Suprapubic skin (tissue), 4 donors: ENCODE results near the gene NOSTRIN.
"Not testable (repeated sequence)": the region's sequence is repeated elsewhere in the genome, so short reads cannot be mapped to it uniquely, and the experiment has no call there.

Experiments used
- CTCF ChIP-seq, 2 donors: fragments of 200-600 bp in 1 of 2; fragments of 450-650 bp in 1 of 2; sonication (generic) in 1 of 2; IDR thresholded peaks; one replicate each; pipeline ENCODE4 v1.5.1; 2016 to 2019; ENCODE audit warnings: antibody characterized with exemption in 2 of 2, mild to moderate bottlenecking in 1 of 2, moderate library complexity in 1 of 2
- EP300 ChIP-seq: sonication (generic); formaldehyde crosslinking; IDR thresholded peaks from one replicate; pipeline ENCODE4 v1.6.1; 2017; ENCODE audit warnings: antibody characterized with exemption
- POLR2A ChIP-seq, 2 donors: fragments of 450-650 bp; IDR thresholded peaks; one replicate each; pipeline ENCODE4 v1.6.1; 2017; ENCODE audit warnings: antibody characterized with exemption in 2 of 2, mild to moderate bottlenecking in 2 of 2, moderate library complexity in 2 of 2
- POLR2AphosphoS5 ChIP-seq, 3 donors: sonication (generic); formaldehyde crosslinking; IDR thresholded peaks; one replicate each; pipeline ENCODE4 v1.6.1; 2017; ENCODE audit warnings: antibody characterized with exemption in 3 of 3

- not testable (repeated sequence) for TF ChIP-seq CTCF (IDR thresholded peaks at IDR 0.05); POLR2A (IDR thresholded peaks at IDR 0.05); EP300; POLR2AphosphoS5 (IDR thresholded peaks at IDR 0.05)
Observed at GRCh38 chr2:168882163-168882562, 79.7 kb downstream of the NOSTRIN start.
